H1 (cell line): ENCODE measurements around the gene PLA2G2E. TPM values are rescaled to one million over a fixed set of nuclear protein-coding genes. Genes with fewer than 3 reads are reported as not detected.

Source experiments
- CTCF ChIA-PET: fragments of 300-600 bp; sonication (Branson Sonifier 250); formaldehyde crosslinking; loops from one replicate; lab custom pipeline; 2021; ENCODE audit not compliant: partially characterized antibody; lab: Charles Lee
- POLR2A ChIA-PET: fragments of 300-600 bp; sonication (Branson Sonifier 250); formaldehyde crosslinking; loops from one replicate; lab custom pipeline; 2021; ENCODE audit warnings: inconsistent platforms; ENCODE audit not compliant: partially characterized antibody; lab: Charles Lee
- DNase-seq, 2 experiments: peaks; one replicate each; pipeline versions ENCODE4 v3.0.0 to v3.0.0-alpha.2; 2010 to 2022; ENCODE audit warnings: low spot score in 2 of 2, low read depth in 1 of 2, mixed read lengths in 1 of 2
- FAIRE-seq: peaks from 2 replicates; lab custom pipeline; 2011; peaks lifted over from hg19 to GRCh38; lab: Jason Lieb, UNC
- H2AFZ ChIP-seq: 2 replicates; pipeline ENCODE4 v1.8.1; 2012; ENCODE audit warnings: low read length, inconsistent platforms
- H2AK5ac ChIP-seq: 2 replicates; pipeline ENCODE4 v1.6.1; 2013; ENCODE audit warnings: low read depth, low read length
- H2BK120ac ChIP-seq: replicated peaks from 2 replicates; pipeline ENCODE3; 2013; ENCODE audit warnings: low read depth, low read length, inconsistent platforms
- H2BK12ac ChIP-seq: 2 replicates; pipeline ENCODE4 v1.6.1; 2013; ENCODE audit warnings: low read depth, low read length
- H2BK15ac ChIP-seq: 2 replicates; pipeline ENCODE4 v1.6.1; 2013; ENCODE audit warnings: low read length
- H2BK20ac ChIP-seq: 2 replicates; pipeline ENCODE4 v1.6.1; 2013; ENCODE audit warnings: low read length
- H2BK5ac ChIP-seq: 2 replicates; pipeline ENCODE4 v1.6.1; 2013; ENCODE audit warnings: low read depth, low read length
- H3K14ac ChIP-seq: 2 replicates; pipeline ENCODE4 v1.6.1; 2013; ENCODE audit warnings: inconsistent platforms; ENCODE audit not compliant: insufficient read length
- H3K18ac ChIP-seq: 2 replicates; pipeline ENCODE4 v1.6.1; 2013; ENCODE audit warnings: low read length; ENCODE audit errors: extremely low read depth
- H3K23ac ChIP-seq: 2 replicates; pipeline ENCODE4 v1.6.1; 2013; ENCODE audit warnings: inconsistent platforms; ENCODE audit not compliant: insufficient read length
- H3K23me2 ChIP-seq: 2 replicates; pipeline ENCODE4 v1.6.1; 2013; ENCODE audit warnings: low read depth, low read length
- H3K27ac ChIP-seq: 2 replicates; pipeline ENCODE4 v1.6.1; 2011; ENCODE audit warnings: low read depth, low read length, inconsistent platforms
- H3K27me3 ChIP-seq, 4 experiments: replicated peaks in 1 of 4; 1 replicate in 1 of 4; 2 replicates in 3 of 4; pipeline versions ENCODE4 v1.6.1 to v1.8.1; 2011 to 2013; ENCODE audit warnings: low read length in 3 of 4, mild to moderate bottlenecking in 3 of 4, inconsistent platforms in 2 of 4, mixed read lengths in 2 of 4, moderate library complexity in 1 of 4; ENCODE audit not compliant: control insufficient read depth in 3 of 4, insufficient read depth in 3 of 4; ENCODE audit errors: extremely low read depth in 1 of 4
- H3K36me3 ChIP-seq, 4 experiments: 2 replicates each; pipeline versions ENCODE4 v1.6.1 to v1.8.1; 2011 to 2013; ENCODE audit warnings: mild to moderate bottlenecking in 4 of 4, low read length in 3 of 4, moderate library complexity in 2 of 4, control low read depth in 1 of 4, inconsistent platforms in 1 of 4; ENCODE audit not compliant: insufficient read depth in 4 of 4, control insufficient read depth in 2 of 4
- H3K4ac ChIP-seq: replicated peaks from 2 replicates; pipeline ENCODE3; 2013; ENCODE audit warnings: low read length, low read depth, mixed read lengths, inconsistent platforms; ENCODE audit not compliant: insufficient read length
- H3K4me1 ChIP-seq, 4 experiments: replicated peaks in 1 of 4; 1 replicate in 1 of 4; 2 replicates in 3 of 4; pipeline versions ENCODE4 v1.6.1 to v1.8.1; 2011 to 2013; ENCODE audit warnings: low read length in 3 of 4, inconsistent platforms in 2 of 4, mixed read lengths in 1 of 4; ENCODE audit not compliant: insufficient read depth in 4 of 4, control insufficient read depth in 3 of 4
- H3K4me2 ChIP-seq, 2 experiments: 2 replicates each; pipeline versions ENCODE4 v1.6.1 to v1.8.1; 2011 to 2013; ENCODE audit warnings: low read depth in 2 of 2, low read length in 2 of 2, control low read depth in 1 of 2, inconsistent platforms in 1 of 2, mild to moderate bottlenecking in 1 of 2; ENCODE audit not compliant: insufficient read depth in 1 of 2
- H3K4me3 ChIP-seq, 4 experiments: fragments of 200-600, 300-600 bp in 1 of 4; sonication (generic), shearing (Covaris generic), sonication (Bioruptor Twin) in 1 of 4; 2 replicates each; pipeline versions ENCODE4 v1.5.1 to v1.8.1; 2011 to 2016; ENCODE audit warnings: low read length in 4 of 4, low read depth in 3 of 4, control low read depth in 2 of 4, inconsistent platforms in 2 of 4, mild to moderate bottlenecking in 2 of 4, mixed read lengths in 1 of 4, moderate library complexity in 1 of 4; ENCODE audit not compliant: insufficient read depth in 2 of 4; ENCODE audit errors: extremely low read depth in 1 of 4
- H3K56ac ChIP-seq: replicated peaks from 2 replicates; pipeline ENCODE3; 2013; ENCODE audit warnings: low read depth, mild to moderate bottlenecking, mixed read lengths, low read length, inconsistent platforms; ENCODE audit not compliant: insufficient read length
- H3K79me1 ChIP-seq: 2 replicates; pipeline ENCODE4 v1.6.1; 2013; ENCODE audit warnings: low read depth, low read length, control low read depth
- H3K79me2 ChIP-seq, 2 experiments: 2 replicates each; pipeline versions ENCODE4 v1.6.1 to v1.8.1; 2012 to 2013; ENCODE audit warnings: low read length in 2 of 2, mild to moderate bottlenecking in 2 of 2, inconsistent platforms in 1 of 2; ENCODE audit not compliant: insufficient read depth in 2 of 2, control insufficient read depth in 1 of 2
- H3K9ac ChIP-seq, 4 experiments: replicated peaks in 1 of 4; 1 replicate in 1 of 4; 2 replicates in 3 of 4; pipeline versions ENCODE4 v1.6.1 to v1.8.1; 2011 to 2013; ENCODE audit warnings: low read depth in 3 of 4, low read length in 3 of 4, control low read depth in 2 of 4, mild to moderate bottlenecking in 2 of 4, moderate library complexity in 2 of 4, inconsistent platforms in 1 of 4; ENCODE audit errors: extremely low read depth in 1 of 4
- H3K9me3 ChIP-seq, 2 experiments: 2 replicates each; pipeline versions ENCODE4 v1.6.1 to v1.8.1; 2012 to 2013; ENCODE audit warnings: mild to moderate bottlenecking in 2 of 2, moderate library complexity in 2 of 2, control low read depth in 1 of 2, inconsistent platforms in 1 of 2, low read depth in 1 of 2, low read length in 1 of 2, mixed read lengths in 1 of 2; ENCODE audit not compliant: insufficient read depth in 2 of 2
- H4K20me1 ChIP-seq, 2 experiments: replicated peaks in 1 of 2; 2 replicates each; pipeline versions ENCODE3 to v1.8.1; 2011 to 2013; ENCODE audit warnings: inconsistent platforms in 2 of 2, low read length in 2 of 2, mild to moderate bottlenecking in 1 of 2; ENCODE audit not compliant: insufficient read depth in 2 of 2, control insufficient read depth in 1 of 2
- H4K5ac ChIP-seq: 2 replicates; pipeline ENCODE4 v1.6.1; 2013; ENCODE audit warnings: low read length, low read depth, mixed read lengths, inconsistent platforms; ENCODE audit not compliant: insufficient read length
- H4K8ac ChIP-seq: 2 replicates; pipeline ENCODE4 v1.8.0; 2013; ENCODE audit warnings: mild to moderate bottlenecking, moderate library complexity, low read length, inconsistent platforms; ENCODE audit not compliant: insufficient read depth; ENCODE audit errors: extremely low read depth
- H4K91ac ChIP-seq: replicated peaks from 2 replicates; pipeline ENCODE3; 2013; ENCODE audit warnings: low read length, mixed read lengths, inconsistent platforms; ENCODE audit not compliant: insufficient read length
- WGBS, 2 experiments: shearing (Covaris generic) in 1 of 2; methylation state at CpG; one replicate each; pipeline versions ENCODE4 v1.1.6 to v1.1.7; 2013 to 2015; ENCODE audit warnings: low lambda C conversion rate in 2 of 2, mixed read lengths in 2 of 2, inconsistent platforms in 1 of 2, low coverage in 1 of 2, missing lambda C conversion rate in 1 of 2; ENCODE audit not compliant: insufficient replicate concordance in 2 of 2, insufficient coverage in 1 of 2, insufficient read length in 1 of 2; ENCODE audit errors: extremely low coverage in 1 of 2, missing lambda C conversion rate in 1 of 2; 5-methylcytosine and 5-hydroxymethylcytosine counted together
- polyA plus RNA-seq, 7 experiments: library from polyadenylated mRNA; depleted of rRNA in 3 of 7; stranded (reverse) in 5 of 7; unstranded in 2 of 7; fragments of >200 nt in 5 of 7; fragments of 200-250 nt in 2 of 7; gene quantifications; 1 replicate in 5 of 7; 2 replicates in 1 of 7; 4 replicates in 1 of 7; pipeline versions ENCODE4 v1.2.1 to v1.2.3, GENCODE V29; 2011 to 2013; ENCODE audit warnings: missing spikeins in 2 of 7, mixed read lengths in 2 of 7
- total RNA-seq: library from RNA; stranded (reverse); fragmentation: NEBNext Ultra II Directional; extraction: Animal tissue kit (Norgen Biotek cat#: 25700); gene quantifications from 2 replicates; pipeline ENCODE4 v1.2.1, GENCODE V29; 2021

The PLA2G2E gene
- total and polyA plus RNA-seq, 2 of the 8 experiments (the other 6 are each of a cell fraction or from before 2014, with no cell fraction given) = not detected

GRCh38 chr1:19940486-19941205 is 17.2 kb upstream of the PLA2G2E start:
- H4K20me1 ChIP-seq = no peaks in the 10 kb centered on the region
- H3K4me1 ChIP-seq = peaks cover 0 to 5% (median 0%) of the 10 kb centered on the region in 4 experiments; a peak in 1 of 7 replicates
- H3K4me2 ChIP-seq = no peak overlapping the region; a peak in 1 of 4 replicates
- no peak overlapping the region for H2BK120ac ChIP-seq
- no peak overlapping the region for H3K4me3 ChIP-seq
- H4K91ac ChIP-seq = no peak overlapping the region
- ChIA-PET POLR2A (no interaction called here), CTCF (interaction anchor here (1.4 to 1.8 kb wide), 2 partner anchors 59 to 211 kb away, joined by 3 to 4 read pairs; partner anchors contain the start of gene OTUD3)
- no peaks in the 10 kb centered on the region for H3K27me3 ChIP-seq
- H4K8ac ChIP-seq = no peak overlapping the region
- H3K79me1 ChIP-seq = no peaks in the 10 kb centered on the region
- no peak overlapping the region for H4K5ac ChIP-seq
- H2BK12ac ChIP-seq = 0 out of 2 replicates have a peak overlapping the region, but pooled peaks have one; percentile 9
- no peak overlapping the region for H3K27ac ChIP-seq
- no peak overlapping the region for H3K14ac ChIP-seq
- no peak for DNase-seq
- no peak overlapping the region for H2BK15ac ChIP-seq
- H2BK5ac ChIP-seq = no peak overlapping the region
- H3K36me3 ChIP-seq = no peaks in the 10 kb centered on the region
- H3K18ac ChIP-seq = no peak overlapping the region
- no peak overlapping the region for H3K56ac ChIP-seq
- no peaks in the 10 kb centered on the region for H3K79me2 ChIP-seq
- WGBS, 2 experiments = 84% methylated on average over 7 of the region's 7 CpGs; no CpG with 5 or more reads in 1 of the 2 experiments
- H3K4ac ChIP-seq = no peak overlapping the region
- H2AFZ ChIP-seq = no peak overlapping the region
- H3K9ac ChIP-seq = no peak overlapping the region
- H3K23me2 ChIP-seq = no peaks in the 10 kb centered on the region; the same call in 1 of the 2 replicates
- no peak overlapping the region for H3K23ac ChIP-seq
- H2BK20ac ChIP-seq = no peak overlapping the region
- peaks cover 0 to 2% of the 10 kb centered on the region in 2 experiments; a peak in 1 of 4 replicates for H3K9me3 ChIP-seq
- H2AK5ac ChIP-seq = no peak overlapping the region
- FAIRE-seq = no peak
